Measurements from ENCODE around the gene FAM240A.

The FAM240A gene

GRCh38 chr3:46664188-46664970 lies 52.1 kb downstream of the FAM240A start (continued):
- no peak for TF ChIP-seq POU6F1 (CRISPR knock-in tag; IDR thresholded peaks at IDR 0.05; ENCODE audit: borderline replicate concordance, low read depth)
- no peak for TF ChIP-seq TOX (CRISPR knock-in tag; IDR thresholded peaks at IDR 0.05; ENCODE audit: borderline replicate concordance)
- no peak for TF ChIP-seq CSDC2 (CRISPR knock-in tag; IDR thresholded peaks at IDR 0.05)

GRCh38 chr3:46664971-46665762 lies 52.8 kb downstream of the FAM240A start:
- no peak for ATAC-seq
- no peak for TF ChIP-seq ARNTL (CRISPR knock-in tag; IDR thresholded peaks at IDR 0.05; ENCODE audit: borderline replicate concordance, low read depth)
- TF ChIP-seq GLIS3 (CRISPR knock-in tag; IDR thresholded peaks at IDR 0.05), result no peak
- no peak for TF ChIP-seq TCF4 (CRISPR knock-in tag; IDR thresholded peaks at IDR 0.05; ENCODE audit: borderline replicate concordance)
- TF ChIP-seq SNAI2 (CRISPR knock-in tag; IDR thresholded peaks at IDR 0.05), result no peak
- no peak for TF ChIP-seq OSR1 (CRISPR knock-in tag; IDR thresholded peaks at IDR 0.05)
- no peak for TF ChIP-seq ZFP3 (CRISPR knock-in tag; IDR thresholded peaks at IDR 0.05)
- TF ChIP-seq ISL1 (CRISPR knock-in tag; IDR thresholded peaks at IDR 0.05), result no peak
- no peak for TF ChIP-seq BACH2 (CRISPR knock-in tag; IDR thresholded peaks at IDR 0.05; ENCODE audit: borderline replicate concordance)
- no peak for TF ChIP-seq PATZ1 (CRISPR knock-in tag; IDR thresholded peaks at IDR 0.05; ENCODE audit: borderline replicate concordance)

- TF ChIP-seq CSRNP3 (CRISPR knock-in tag; IDR thresholded peaks at IDR 0.05) (no peak), ZFP30 (CRISPR knock-in tag; IDR thresholded peaks at IDR 0.05) (no peak), POU6F1 (CRISPR knock-in tag; IDR thresholded peaks at IDR 0.05; ENCODE audit: borderline replicate concordance, low read depth) (no peak), ESRRG (CRISPR knock-in tag; IDR thresholded peaks at IDR 0.05) (no peak), BACH2 (CRISPR knock-in tag; IDR thresholded peaks at IDR 0.05; ENCODE audit: borderline replicate concordance) (no peak), SNAI2 (CRISPR knock-in tag; IDR thresholded peaks at IDR 0.05) (no peak)
- ATAC-seq, result no peak
These were observed 53.6 kb downstream of the FAM240A start for GRCh38 chr3:46665763-46666452.

- no peak for ATAC-seq
- TF ChIP-seq ZNF70 (CRISPR knock-in tag; IDR thresholded peaks at IDR 0.05), result no peak
- no peak for TF ChIP-seq ZNF565 (CRISPR knock-in tag; conservative IDR thresholded peaks at IDR 0.05; ENCODE audit: low read depth)
- no peak for TF ChIP-seq POU6F1 (CRISPR knock-in tag; IDR thresholded peaks at IDR 0.05; ENCODE audit: borderline replicate concordance, low read depth)
- no peak for TF ChIP-seq ZC3H10 (CRISPR knock-in tag; IDR thresholded peaks at IDR 0.05)
- TF ChIP-seq TSHZ2 (CRISPR knock-in tag; IDR thresholded peaks at IDR 0.05), result no peak
- no peak for TF ChIP-seq CREB5 (CRISPR knock-in tag; IDR thresholded peaks at IDR 0.05; ENCODE audit: low read depth)
- no peak for TF ChIP-seq ISL1 (CRISPR knock-in tag; IDR thresholded peaks at IDR 0.05)
- no peak for TF ChIP-seq ESRRG (CRISPR knock-in tag; IDR thresholded peaks at IDR 0.05)
These were observed 54.1 kb downstream of the FAM240A start for GRCh38 chr3:46666453-46666845.
